Measurements from ENCODE around the gene SLC35F4.

Gene SLC35F4

GRCh38 chr14:57865403-57866198 is at the start of gene SLC35F4:
TSS of gene SLC35F4 (minus strand) at chr14:57866092.
- no peak within 1 kb of the TSS for H3K4me3 ChIP-seq (ENCODE audit: low read depth, low read length)
- DNase-seq (ENCODE audit: low read depth), result no peak
- TF ChIP-seq POLR2A (IDR thresholded peaks at IDR 0.05; ENCODE audit: extremely low read depth, insufficient read length), result no peak
- TF ChIP-seq MYC (IDR thresholded peaks at IDR 0.05; ENCODE audit: low read depth, low read length), result no peak
- TF ChIP-seq MAX (IDR thresholded peaks at IDR 0.05; ENCODE audit: low read depth, low read length), result no peak
- no peak for TF ChIP-seq CTCF (IDR thresholded peaks at IDR 0.05; ENCODE audit: low read depth, low read length)

GRCh38 chr14:57909626-57910025 is 43.7 kb upstream of the SLC35F4 start:
- no peak overlapping the region for H3K4me3 ChIP-seq (ENCODE audit: low read depth, low read length)
- TF ChIP-seq POLR2A (IDR thresholded peaks at IDR 0.05; ENCODE audit: extremely low read depth, insufficient read length) (no peak), MAX (IDR thresholded peaks at IDR 0.05; ENCODE audit: low read depth, low read length) (no peak), CTCF (IDR thresholded peaks at IDR 0.05; ENCODE audit: low read depth, low read length) (no peak), MYC (IDR thresholded peaks at IDR 0.05; ENCODE audit: low read depth, low read length) (no peak)
- DNase-seq (ENCODE audit: low read depth), result no peak

- no peak overlapping the region for H3K4me3 ChIP-seq (ENCODE audit: low read depth, low read length)
- TF ChIP-seq CTCF (IDR thresholded peaks at IDR 0.05; ENCODE audit: low read depth, low read length) (no peak), MAX (IDR thresholded peaks at IDR 0.05; ENCODE audit: low read depth, low read length) (no peak), MYC (IDR thresholded peaks at IDR 0.05; ENCODE audit: low read depth, low read length) (no peak), POLR2A (IDR thresholded peaks at IDR 0.05; ENCODE audit: extremely low read depth, insufficient read length) (no peak)
- DNase-seq (ENCODE audit: low read depth), result no peak
Observed at GRCh38 chr14:57903954-57904353, 38.1 kb upstream of the SLC35F4 start.

GRCh38 chr14:57898837-57899572 is 33.1 kb upstream of the SLC35F4 start:
- H3K4me3 ChIP-seq (ENCODE audit: low read depth, low read length), result no peak overlapping the region
- TF ChIP-seq MYC (IDR thresholded peaks at IDR 0.05; ENCODE audit: low read depth, low read length) (no peak), POLR2A (IDR thresholded peaks at IDR 0.05; ENCODE audit: extremely low read depth, insufficient read length) (no peak), CTCF (IDR thresholded peaks at IDR 0.05; ENCODE audit: low read depth, low read length) (no peak), MAX (IDR thresholded peaks at IDR 0.05; ENCODE audit: low read depth, low read length) (no peak)
- no peak for DNase-seq (ENCODE audit: low read depth)

- TF ChIP-seq POLR2A (IDR thresholded peaks at IDR 0.05; ENCODE audit: extremely low read depth, insufficient read length) (no peak), CTCF (IDR thresholded peaks at IDR 0.05; ENCODE audit: low read depth, low read length) (no peak), MAX (IDR thresholded peaks at IDR 0.05; ENCODE audit: low read depth, low read length) (no peak), MYC (IDR thresholded peaks at IDR 0.05; ENCODE audit: low read depth, low read length) (no peak)
- no peak for DNase-seq (ENCODE audit: low read depth)
- H3K4me3 ChIP-seq (ENCODE audit: low read depth, low read length), result no peak overlapping the region
Observed at GRCh38 chr14:57897144-57897748, 31.4 kb upstream of the SLC35F4 start.

Measured in NB4 (cell line).